Left lung (tissue), 10 donors: Measurements from ENCODE around the gene MMP24. TPM values are rescaled to one million over a fixed set of nuclear protein-coding genes. Genes with fewer than 3 reads are reported as not detected.

Experiments
- ATAC-seq: fragments of 200-7000 bp; cut with Tn5 transposase; one replicate; pipeline ENCODE4 v1.9.1; 2020; ENCODE audit warnings: moderate library complexity
- DNase-seq, 4 donors: peaks; one replicate each; pipeline ENCODE4 v3.0.0-alpha.2; 2013 to 2020
- H3K27ac ChIP-seq, 2 donors: fragments of 200-600 bp; sonication (generic) in 1 of 2; one replicate each; pipeline versions ENCODE4 v1.5.0 to v1.8.0; 2020 to 2021
- H3K27me3 ChIP-seq, 2 donors: fragments of 200-600 bp; sonication (generic) in 1 of 2; one replicate each; pipeline versions ENCODE4 v1.5.0 to v1.8.0; 2020 to 2021
- H3K36me3 ChIP-seq, 2 donors: fragments of 200-600 bp; sonication (generic) in 1 of 2; one replicate each; pipeline versions ENCODE4 v1.5.0 to v1.8.0; 2020 to 2021
- H3K4me1 ChIP-seq, 2 donors: fragments of 200-600 bp; one replicate each; pipeline ENCODE4 v1.8.0; 2021
- H3K4me3 ChIP-seq, 2 donors: fragments of 200-600 bp; sonication (generic) in 1 of 2; one replicate each; pipeline versions ENCODE4 v1.5.0 to v1.8.0; 2020 to 2021; ENCODE audit warnings: mild to moderate bottlenecking in 1 of 2
- H3K9me3 ChIP-seq, 2 donors: fragments of 200-600 bp; sonication (generic) in 1 of 2; one replicate each; pipeline versions ENCODE4 v1.5.0 to v1.8.0; 2020 to 2021
- CTCF ChIP-seq, 2 donors: fragments of 200-600 bp; sonication (generic) in 1 of 2; IDR thresholded peaks; one replicate each; pipeline versions ENCODE4 v1.5.0 to v1.8.0; 2021; ENCODE audit warnings: antibody characterized with exemption in 2 of 2
- intact Hi-C, 2 donors: fragments of 100-400 bp; cut with DNase I; formaldehyde crosslinking; loops; one replicate each; pipeline versions ENCODE4 v1.11.2 to v1.14.2; 2022
- polyA plus RNA-seq, 6 donors: library from polyadenylated mRNA; unstranded; fragments of 120-200 nt; gene quantifications; one replicate each; pipeline ENCODE4 v1.2.1, GENCODE V29; 2013; ENCODE audit not compliant: insufficient read length in 6 of 6
- total RNA-seq, 2 donors: library from RNA; stranded (reverse); fragmentation: NEBNext Ultra II Directional; extraction: Animal tissue kit (Norgen Biotek cat#: 25700); gene quantifications; one replicate each; pipeline ENCODE4 v1.2.1, GENCODE V29; 2021
- donor health status: DM: no; HTN: yes; CAD: no.
- donor health status: DM: no; HTN: no; CAD: no.

MMP24 gene
- total and polyA plus RNA-seq, 8 donors, result 1.3 to 24.9 (median 1.9) TPM

GRCh38 chr20:35288325-35289060 lies 62.0 kb downstream of the MMP24 start:
- Histone ChIP-seq H3K9me3 (no peaks in the 10 kb centered on the region), H3K4me1 (peaks cover 4 to 11% of the 10 kb centered on the region in 2 donors), H3K4me3 (no peak overlapping the region), H3K36me3 (no peaks in the 10 kb centered on the region), H3K27ac (no peak overlapping the region), H3K27me3 (peaks cover 0 to 21% of the 10 kb centered on the region in 2 donors)
- intact Hi-C loops, result no loop called here
- DNase-seq (peak in 1 of 4 donors; percentile 75), ATAC-seq (no peak)
- no peak for TF ChIP-seq CTCF (IDR thresholded peaks at IDR 0.05)

- Histone ChIP-seq H3K27ac (no peak overlapping the region), H3K36me3 (no peaks in the 10 kb centered on the region), H3K4me1 (peaks cover 0 to 2% of the 10 kb centered on the region in 2 donors), H3K4me3 (no peak overlapping the region), H3K27me3 (peaks cover 0 to 39% of the 10 kb centered on the region in 2 donors), H3K9me3 (no peaks in the 10 kb centered on the region)
- ATAC-seq, result no peak
- DNase-seq, result peak in 1 of 4 donors; percentile 43
- no peak for TF ChIP-seq CTCF (IDR thresholded peaks at IDR 0.05)
- intact Hi-C loops, result no loop called here
Observed at GRCh38 chr20:35290186-35290886, 63.8 kb downstream of the MMP24 start.

- TF ChIP-seq CTCF (IDR thresholded peaks at IDR 0.05), result no peak
- H3K36me3 ChIP-seq, result no peaks in the 10 kb centered on the region
- no peaks in the 10 kb centered on the region for H3K4me1 ChIP-seq
- H3K4me3 ChIP-seq, result no peak overlapping the region
- H3K27ac ChIP-seq, result no peak overlapping the region
- H3K27me3 ChIP-seq, result peaks cover 0 to 45% of the 10 kb centered on the region in 2 donors
- ATAC-seq (no peak), DNase-seq (peak in 1 of 4 donors; percentile 54)
- intact Hi-C loops, result no loop called here
- no peaks in the 10 kb centered on the region for H3K9me3 ChIP-seq
Observed at GRCh38 chr20:35290887-35291417, 64.5 kb downstream of the MMP24 start.

GRCh38 chr20:35291654-35292503 lies 65.4 kb downstream of the MMP24 start, which contains the start of gene FAM83C:
Gene FAM83C (minus strand): TSS chr20:35292425. CDS start chr20:35292304, 121 bp downstream.
- no peak for TF ChIP-seq CTCF (IDR thresholded peaks at IDR 0.05)
- DNase-seq (peak in 1 of 4 donors; percentile 74), ATAC-seq (no peak)
- Histone ChIP-seq H3K9me3 (no peaks in the 10 kb centered on the region), H3K4me3 (no peak within 1 kb of the TSS), H3K27ac (no peak within 1 kb of the TSS), H3K36me3 (no peaks in the 10 kb centered on the region), H3K4me1 (no peaks in the 10 kb centered on the region), H3K27me3 (peaks cover 0 to 52% of the 10 kb centered on the region in 2 donors)
- intact Hi-C loops, result no loop called here
